GM19099 (cell line): ENCODE data around the gene COL18A1.

Source experiments
- POLR2A ChIP-seq: IDR thresholded peaks from 3 replicates; pipeline ENCODE4 v1.6.1; 2011; ENCODE audit warnings: low read depth; ENCODE audit not compliant: insufficient read length; ENCODE audit errors: extremely low read depth

COL18A1 gene

GRCh38 chr21:45404730-45405270, at the start of gene COL18A1:
Gene COL18A1, plus strand, starts transcription at chr21:45405165. Its CDS starts 66 bp downstream, at chr21:45405231.
- no peak for TF ChIP-seq POLR2A

DNA sequence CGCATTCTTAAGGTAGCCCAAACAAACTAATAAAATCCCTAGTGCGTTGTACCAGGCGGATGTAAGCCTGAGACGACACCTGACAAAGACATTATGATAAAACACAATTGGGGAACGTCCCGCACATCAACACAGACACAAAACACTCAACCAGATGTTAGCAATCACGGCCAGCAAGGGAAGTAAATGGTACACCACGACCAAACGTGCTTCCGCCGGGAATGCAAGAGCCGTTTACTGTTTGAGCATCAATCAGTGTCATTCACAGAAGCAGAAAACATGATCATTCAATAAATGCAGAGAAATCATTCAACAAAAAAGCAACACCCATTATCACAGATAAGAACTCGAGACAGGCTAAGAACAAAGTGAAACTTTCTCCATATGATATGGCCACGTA, 49.4 kb upstream of the COL18A1 start:
- TF ChIP-seq POLR2A = no peak

DNA sequence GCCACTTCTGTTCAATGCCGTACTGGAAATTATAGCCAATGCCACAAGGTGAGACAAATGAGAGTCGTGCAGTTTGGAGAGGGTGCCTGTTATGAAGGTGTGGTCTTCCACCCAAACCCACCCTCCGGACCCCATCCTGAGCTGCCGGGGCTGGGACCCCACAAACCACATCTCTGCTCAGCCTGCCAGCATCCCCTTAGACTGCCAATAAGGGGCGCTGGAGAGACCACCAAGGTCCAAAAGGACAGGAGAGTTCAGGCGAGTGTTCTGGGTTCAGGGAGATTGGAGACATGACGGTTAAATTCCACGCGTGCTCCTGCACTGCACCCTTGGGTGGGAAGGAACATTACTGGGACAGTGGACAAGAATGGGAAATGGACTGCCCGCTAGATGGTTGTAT, 48.7 kb upstream of the COL18A1 start:
- TF ChIP-seq POLR2A = no peak

GRCh38 chr21:45356653-45357435, 48.1 kb upstream of the COL18A1 start:
- no peak for TF ChIP-seq POLR2A

DNA sequence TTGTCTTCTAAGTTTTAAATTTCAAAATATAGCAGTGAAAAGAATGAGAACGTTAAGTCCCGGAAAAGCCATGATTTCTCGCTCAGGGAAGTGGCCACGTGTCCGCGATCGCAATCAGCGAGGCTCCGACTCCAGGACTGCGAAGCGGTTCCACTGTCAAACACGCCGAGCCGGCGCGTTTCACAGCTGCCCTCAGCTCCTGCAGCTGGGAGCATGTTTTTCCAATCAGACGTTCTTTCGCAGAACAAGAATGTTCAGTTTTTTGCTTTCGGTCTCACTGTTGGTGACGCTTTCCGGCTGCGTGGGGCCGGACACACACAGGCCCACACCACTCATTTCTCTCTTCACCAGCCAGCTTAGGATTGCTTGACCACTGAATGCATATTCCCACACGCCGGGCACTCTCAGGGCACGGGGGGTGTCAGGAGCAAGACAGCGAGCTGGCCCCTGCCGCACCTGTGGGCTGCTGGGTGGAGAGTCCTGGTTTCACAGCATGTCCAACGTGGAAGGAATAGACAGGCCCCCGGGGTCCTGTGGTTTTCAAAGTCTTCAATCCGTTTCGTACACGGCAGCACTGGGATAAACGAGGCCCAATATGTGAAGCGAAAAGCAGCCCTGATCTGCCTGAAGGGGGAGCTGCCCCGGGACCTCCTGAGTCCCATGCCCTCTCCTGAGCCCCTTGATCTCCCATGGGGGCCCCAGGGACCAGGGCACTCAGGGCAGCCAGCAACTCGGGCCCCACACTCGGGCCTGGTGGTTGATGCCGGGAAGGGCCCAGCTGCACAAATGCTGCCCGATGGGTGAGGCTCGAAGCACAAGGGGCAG, 47.3 kb upstream of the COL18A1 start:
- no peak for TF ChIP-seq POLR2A

GRCh38 chr21:45358261-45358670, 46.7 kb upstream of the COL18A1 start:
- no peak for TF ChIP-seq POLR2A

- no peak for TF ChIP-seq POLR2A
Measured at GRCh38 chr21:45358711-45359310, 46.2 kb upstream of the COL18A1 start.

DNA sequence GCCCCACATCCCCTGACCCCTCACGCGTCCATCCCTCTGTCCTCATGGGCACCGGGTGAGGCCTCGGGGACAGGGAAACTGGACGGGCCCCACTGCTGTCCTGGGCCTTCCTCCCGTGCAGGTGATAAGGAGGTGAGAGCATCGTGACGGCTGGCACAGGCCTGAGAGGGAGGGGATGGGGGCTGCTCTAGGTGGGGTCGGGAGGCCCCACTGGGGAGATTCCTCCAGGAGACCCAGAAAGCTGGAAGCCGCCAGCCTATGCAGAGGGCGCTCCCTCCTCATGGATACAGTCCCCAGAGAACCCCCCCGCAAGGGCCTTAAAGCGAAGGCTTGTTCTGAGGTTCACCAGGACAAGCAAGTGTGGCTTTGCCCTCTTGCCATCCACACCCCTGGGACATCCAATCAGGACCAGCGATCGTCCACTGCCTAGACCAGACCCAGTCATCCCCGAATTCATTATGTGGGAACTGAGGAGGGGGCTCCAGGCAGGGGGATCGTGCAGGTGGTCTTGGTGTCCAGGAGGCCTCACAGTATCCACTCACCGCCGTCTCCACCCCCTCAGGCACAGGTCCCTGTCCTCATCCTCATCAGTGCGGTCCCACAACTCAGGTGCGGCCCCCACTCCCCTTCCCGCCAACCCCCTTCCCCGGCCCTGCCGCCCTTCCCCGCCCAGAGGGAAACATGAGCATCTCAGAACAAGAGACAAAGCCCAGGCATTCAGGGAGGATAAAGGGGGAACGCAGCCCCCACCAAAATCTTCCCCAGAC, 45.3 kb upstream of the COL18A1 start:
- no peak for TF ChIP-seq POLR2A

DNA sequence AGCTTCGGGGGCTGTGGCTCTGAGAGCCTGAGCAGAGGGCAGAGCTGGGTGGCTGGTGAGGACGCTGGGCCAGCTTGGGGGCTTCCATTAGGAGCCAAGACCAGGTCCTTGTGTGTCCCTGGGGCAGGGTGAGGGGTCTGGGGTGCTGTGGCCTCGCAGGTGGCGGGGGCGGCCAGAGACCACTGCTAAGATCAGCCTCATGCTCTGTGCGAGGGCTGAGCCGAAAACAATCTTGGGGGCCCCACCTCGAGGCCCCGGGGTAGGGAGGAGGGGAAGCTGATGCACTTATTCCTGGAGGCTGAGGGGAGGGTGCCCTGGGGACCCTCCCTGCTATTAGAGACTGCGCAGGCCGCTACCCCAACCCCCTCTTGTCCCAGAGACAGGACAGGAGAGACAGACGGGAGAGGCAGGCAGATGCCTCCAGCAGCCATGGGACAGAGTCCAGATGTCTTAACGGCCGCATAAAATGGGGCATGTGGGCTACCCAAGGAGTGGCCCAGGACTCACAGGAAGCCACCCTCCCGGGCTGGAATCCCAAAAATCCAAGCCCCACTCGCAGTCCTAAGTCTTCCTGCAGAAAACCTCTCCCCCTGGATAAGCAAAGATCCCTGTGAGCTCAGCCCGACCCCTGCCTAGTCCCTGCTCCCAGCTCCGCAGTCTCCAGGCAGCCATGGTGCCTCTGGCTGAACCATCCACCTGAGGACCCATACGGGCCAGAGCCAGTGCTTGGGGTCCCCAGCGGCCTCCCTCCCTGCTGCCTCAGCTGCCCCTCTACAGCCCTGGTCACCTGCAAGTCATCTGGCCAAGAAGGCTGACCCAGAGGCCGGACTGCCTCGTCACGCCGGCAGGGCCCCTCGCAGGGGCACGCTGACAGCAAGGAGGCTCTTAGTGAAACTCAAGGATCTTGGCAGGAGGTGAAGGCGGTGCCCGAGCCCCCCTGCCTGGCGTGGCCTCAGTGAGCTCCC, 43.6 kb upstream of the COL18A1 start:
- no peak for TF ChIP-seq POLR2A

GRCh38 chr21:45362077-45362747, 42.8 kb upstream of the COL18A1 start:
- no peak for TF ChIP-seq POLR2A

DNA sequence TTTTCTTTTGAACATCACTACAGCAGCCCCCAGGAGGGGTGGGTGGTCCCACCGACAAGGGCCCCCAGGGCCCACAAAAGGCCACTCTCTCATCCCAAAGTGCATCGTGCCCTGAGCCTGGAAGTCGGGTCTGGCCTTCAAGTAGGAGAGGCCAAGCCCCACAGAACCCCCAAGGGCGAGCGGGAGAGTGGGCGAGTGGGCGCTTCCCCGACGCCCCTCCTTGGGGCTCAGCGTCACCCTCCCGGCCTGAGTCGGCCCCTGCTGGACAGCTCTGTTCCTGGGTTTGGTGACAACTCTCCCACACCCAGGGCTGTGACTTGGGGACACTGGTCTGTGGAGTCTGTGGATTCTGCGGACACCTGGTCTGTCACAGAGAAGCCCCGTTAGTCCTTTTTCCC, 42.2 kb upstream of the COL18A1 start:
- no peak for TF ChIP-seq POLR2A

DNA sequence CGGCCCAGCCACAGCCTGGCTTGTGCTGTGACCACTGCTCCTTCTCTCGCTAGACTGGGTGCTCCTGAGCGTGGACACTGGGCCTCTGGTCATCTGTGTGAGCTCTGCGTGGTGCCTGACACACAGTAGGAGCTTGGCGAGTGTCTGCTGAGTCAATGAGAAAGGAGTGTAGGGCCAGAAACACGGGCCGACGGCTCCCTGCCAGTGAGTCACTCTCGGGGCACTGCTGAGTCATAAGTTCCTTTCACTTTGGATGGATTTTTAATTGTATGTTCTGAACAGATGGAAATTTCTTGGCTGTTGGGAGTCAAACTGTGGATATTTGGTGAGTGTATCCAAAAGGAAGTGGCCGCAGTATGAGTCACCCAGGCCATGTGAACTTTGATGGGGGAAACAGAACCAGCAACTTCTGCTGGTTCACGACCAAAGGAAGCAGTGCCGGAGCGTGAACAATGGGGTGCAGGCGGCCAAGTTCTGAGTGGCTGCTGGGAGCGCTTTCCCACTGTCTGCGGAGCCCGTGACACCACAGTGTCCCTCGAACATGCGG, 41.0 kb upstream of the COL18A1 start:
- TF ChIP-seq POLR2A = no peak
